Ectodermal cell (in vitro differentiated cells): ENCODE measurements around the gene SULF2.
"Not testable (repeated sequence)": the region's sequence is repeated elsewhere in the genome, so short reads cannot be mapped to it uniquely, and the experiment has no call there.

Experiments
- H3K27ac ChIP-seq: 2 replicates; pipeline ENCODE4 v1.7.0; 2013; ENCODE audit warnings: mild to moderate bottlenecking, low read depth, low read length; ENCODE audit not compliant: insufficient read depth, poor library complexity, severe bottlenecking
- H3K27me3 ChIP-seq: 2 replicates; pipeline ENCODE4 v1.7.0; 2013; ENCODE audit warnings: mild to moderate bottlenecking, low read length; ENCODE audit not compliant: insufficient read depth, control insufficient read depth, poor library complexity, severe bottlenecking
- H3K36me3 ChIP-seq: one replicate; pipeline ENCODE4 v1.7.0; 2013; ENCODE audit warnings: low read length; ENCODE audit not compliant: control insufficient read depth, insufficient read depth
- H3K4me1 ChIP-seq: one replicate; pipeline ENCODE4 v1.7.0; 2013; ENCODE audit warnings: low read length; ENCODE audit not compliant: control insufficient read depth, insufficient read depth
- H3K4me3 ChIP-seq: 2 replicates; pipeline ENCODE4 v1.7.0; 2013; ENCODE audit warnings: low read depth, low read length, control low read depth; ENCODE audit not compliant: insufficient read depth
- H3K9me3 ChIP-seq: 2 replicates; pipeline ENCODE4 v1.7.0; 2013; ENCODE audit warnings: mild to moderate bottlenecking, low read length, moderate library complexity; ENCODE audit not compliant: control insufficient read depth
- WGBS, 2 experiments: methylation state at CpG; one replicate each; pipeline ENCODE4 v1.1.7; 2013; ENCODE audit warnings: missing lambda C conversion rate in 2 of 2; 5-methylcytosine and 5-hydroxymethylcytosine counted together

The SULF2 gene

DNA sequence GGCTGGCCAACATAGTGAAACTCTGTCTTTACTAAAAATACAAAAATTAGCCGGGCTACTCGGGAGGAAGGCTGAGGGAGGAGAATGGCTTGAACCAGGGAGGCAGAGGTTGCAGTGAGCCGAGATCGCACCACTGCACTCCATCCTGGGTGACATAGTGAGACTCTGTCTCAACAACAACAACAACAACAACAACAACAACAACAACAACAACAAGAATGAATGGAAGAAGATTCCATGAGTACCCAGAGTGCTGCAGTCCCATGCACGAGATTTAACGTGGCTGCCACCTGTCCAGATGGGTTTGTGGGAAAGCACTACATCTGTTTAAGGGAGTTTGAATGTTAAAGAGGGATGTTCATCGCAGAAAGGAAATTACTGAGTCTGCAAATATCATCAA lies 19.7 kb upstream of the SULF2 start:
- H3K4me3 ChIP-seq, H3K36me3 ChIP-seq, H3K4me1 ChIP-seq, H3K27me3 ChIP-seq, H3K27ac ChIP-seq, H3K9me3 ChIP-seq: not testable (repeated sequence)
- 93 to 94% methylated on average over 7 of the region's 7 CpGs for WGBS, 2 experiments

DNA sequence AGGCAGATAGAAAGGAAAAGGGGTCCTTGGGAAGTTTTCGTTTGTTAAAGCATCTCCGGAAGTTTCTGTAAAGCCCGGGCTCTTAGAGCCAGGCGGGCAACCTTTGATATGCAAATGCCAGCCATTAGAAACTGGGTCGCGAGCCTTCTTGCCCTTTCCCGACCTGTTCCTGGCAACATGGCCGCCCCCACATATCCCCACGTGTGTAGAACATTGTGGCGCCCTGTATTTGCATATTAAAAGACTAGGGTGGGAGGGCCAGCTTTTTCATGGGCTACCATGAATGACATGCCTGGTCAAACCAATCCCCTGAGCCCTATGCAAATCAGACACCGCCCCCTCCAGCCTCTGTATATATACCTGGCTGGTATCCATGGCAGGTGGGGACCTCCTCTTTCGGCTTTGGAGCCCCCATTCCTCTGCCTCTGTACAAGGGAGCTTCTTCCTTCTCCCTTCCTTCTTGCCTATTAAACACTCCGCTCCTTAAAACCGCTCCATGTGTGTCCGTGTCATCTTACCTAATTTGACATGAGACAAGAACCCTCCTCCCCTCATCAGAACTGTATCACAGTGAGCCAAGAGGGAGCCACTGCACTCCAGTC lies 19.0 kb upstream of the SULF2 start:
- 36 to 44% methylated on average over 15 of the region's 15 CpGs for WGBS, 2 experiments
- not testable (repeated sequence) for H3K27me3 ChIP-seq, H3K9me3 ChIP-seq

DNA sequence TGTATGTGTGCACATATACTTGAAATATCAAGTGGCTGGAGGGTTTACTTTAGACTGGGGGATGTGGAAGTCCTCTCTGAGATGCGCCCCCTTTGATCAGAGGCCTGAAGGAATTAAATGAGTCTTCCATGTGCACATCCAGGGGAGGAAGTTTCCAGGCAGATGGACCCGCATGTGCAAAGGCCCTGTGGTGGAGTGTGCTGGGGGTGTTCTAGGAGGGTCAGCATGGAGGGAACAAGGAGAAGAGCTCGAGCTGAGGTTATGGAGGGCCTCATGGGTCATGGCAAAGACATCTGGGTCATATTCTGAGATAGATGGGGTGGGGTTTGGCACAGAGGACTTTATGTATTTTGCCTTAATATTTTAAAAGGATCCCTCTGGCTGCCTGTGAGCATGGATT lies 17.7 kb upstream of the SULF2 start:
- no peaks in the 10 kb centered on the region for H3K9me3 ChIP-seq
- 93% methylated on average over 3 of the region's 3 CpGs for WGBS, 2 experiments
- no peak overlapping the region for H3K27ac ChIP-seq
- H3K27me3 ChIP-seq, result no peaks in the 10 kb centered on the region
- H3K4me3 ChIP-seq, result no peak overlapping the region
- H3K4me1 ChIP-seq, result no peaks in the 10 kb centered on the region
- no peaks in the 10 kb centered on the region for H3K36me3 ChIP-seq

More for the DNA sequence above, 19.0 kb upstream of the SULF2 start:
- H3K4me1 ChIP-seq, H3K27ac ChIP-seq, H3K36me3 ChIP-seq, H3K4me3 ChIP-seq: not testable (repeated sequence)

DNA sequence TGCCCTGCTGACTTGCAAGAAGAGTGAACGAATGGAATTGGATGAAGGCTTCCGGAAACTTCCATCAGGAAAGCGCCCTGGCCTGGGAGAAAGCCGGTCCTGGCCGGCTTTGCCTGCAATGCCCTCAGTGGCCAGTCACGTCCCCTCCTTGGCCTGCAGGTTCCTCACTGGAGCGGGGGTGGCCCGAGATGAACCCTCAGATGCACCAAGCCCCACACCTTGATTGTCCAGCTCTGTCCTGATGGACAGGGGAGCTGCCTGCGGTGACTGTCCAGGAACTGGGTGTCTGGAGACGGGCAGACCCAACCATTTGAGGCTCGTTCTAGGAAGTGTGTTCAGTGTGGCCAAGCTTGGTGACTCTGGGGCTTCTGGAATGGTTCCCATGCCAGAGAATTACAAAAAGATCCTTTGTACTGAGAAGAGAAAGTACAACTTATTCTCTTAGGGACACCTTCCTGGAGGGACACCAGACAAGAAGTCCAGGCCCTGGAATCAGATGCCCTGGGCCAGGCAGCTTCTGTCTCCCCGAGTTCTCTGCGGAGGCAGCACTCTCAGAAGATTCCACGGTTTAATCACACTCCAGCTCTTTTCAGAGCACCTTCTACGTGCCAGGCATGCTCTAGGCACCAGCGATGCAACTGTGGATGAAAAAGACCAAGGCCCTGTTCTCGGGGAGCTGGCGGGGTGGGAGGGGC lies 17.1 kb upstream of the SULF2 start:
- Histone ChIP-seq H3K4me3 (no peak overlapping the region), H3K36me3 (no peaks in the 10 kb centered on the region), H3K27me3 (no peaks in the 10 kb centered on the region), H3K27ac (no peak overlapping the region), H3K9me3 (no peaks in the 10 kb centered on the region), H3K4me1 (no peaks in the 10 kb centered on the region)
- WGBS, 2 experiments, result 95 to 96% methylated on average over 18 of the region's 18 CpGs

DNA sequence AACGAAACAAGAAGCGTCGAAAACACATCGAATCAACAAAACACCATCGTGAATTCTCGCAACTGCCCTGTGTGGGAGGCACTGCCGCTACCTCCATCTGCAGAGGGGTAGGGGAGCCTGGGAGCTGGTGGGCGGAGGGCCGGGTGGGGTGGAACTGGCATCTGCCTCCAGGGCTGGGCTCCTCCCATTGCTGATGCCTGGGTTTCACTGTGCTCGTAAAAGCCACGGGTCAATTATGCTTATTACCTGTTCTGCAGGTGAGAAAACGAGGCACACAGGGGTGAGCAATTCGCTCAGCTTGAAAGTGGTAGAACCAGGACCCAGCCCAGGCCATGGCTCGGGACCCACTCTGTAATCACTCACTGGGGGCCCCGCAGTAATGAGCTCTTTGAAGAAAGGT lies 16.5 kb upstream of the SULF2 start:
- Histone ChIP-seq H3K9me3 (no peaks in the 10 kb centered on the region), H3K27ac (no peak overlapping the region), H3K27me3 (no peaks in the 10 kb centered on the region), H3K36me3 (no peaks in the 10 kb centered on the region), H3K4me1 (no peaks in the 10 kb centered on the region), H3K4me3 (no peak overlapping the region)
- 87 to 90% methylated on average over 15 of the region's 15 CpGs for WGBS, 2 experiments

DNA sequence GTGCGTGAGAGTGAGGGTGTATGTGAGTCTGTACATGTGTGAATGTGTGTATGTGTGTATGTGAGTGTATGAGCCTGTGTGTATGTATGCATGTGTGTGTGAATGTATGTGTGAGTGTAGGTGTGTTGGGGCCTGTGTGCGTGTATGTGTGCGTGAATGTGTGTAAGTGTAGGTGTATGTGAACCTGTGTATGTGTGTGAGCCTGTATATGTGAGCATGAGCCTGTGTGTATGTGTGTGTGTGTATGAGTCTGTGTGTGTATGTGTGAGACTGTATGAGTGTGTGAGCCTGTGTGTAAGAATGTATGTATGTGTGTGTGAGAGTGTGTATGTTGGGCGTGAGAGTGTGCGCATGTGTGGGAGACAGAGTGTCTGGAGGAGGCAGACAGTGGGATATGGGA lies 15.8 kb upstream of the SULF2 start:
- no peaks in the 10 kb centered on the region for H3K4me1 ChIP-seq
- no peaks in the 10 kb centered on the region for H3K36me3 ChIP-seq
- no peak overlapping the region for H3K27ac ChIP-seq
- no peaks in the 10 kb centered on the region for H3K9me3 ChIP-seq
- WGBS, 2 experiments, result 94 to 96% methylated on average over 5 of the region's 5 CpGs
- H3K4me3 ChIP-seq, result no peak overlapping the region
- H3K27me3 ChIP-seq, result no peaks in the 10 kb centered on the region

DNA sequence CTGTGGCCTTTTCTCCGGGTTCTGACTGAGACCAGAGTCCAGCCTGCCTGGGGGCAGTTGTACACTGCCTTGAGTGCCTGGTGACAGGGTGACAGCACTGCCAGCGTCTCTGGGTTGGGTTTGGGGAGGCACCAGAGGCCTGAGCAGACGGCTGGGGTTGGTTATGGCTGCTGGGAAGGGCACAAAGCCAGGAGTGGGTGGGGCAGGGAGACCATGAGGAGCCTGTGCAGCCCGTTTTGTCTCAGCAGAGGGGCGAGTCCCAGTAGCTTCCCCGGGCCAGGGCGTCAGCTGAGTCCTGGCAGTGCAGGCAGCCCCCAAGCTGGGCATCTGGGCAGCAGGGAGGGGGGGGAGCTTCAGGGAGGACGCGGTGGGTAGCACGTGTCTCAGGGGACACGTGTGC lies 15.3 kb upstream of the SULF2 start:
- WGBS, 2 experiments, result 90 to 91% methylated on average over 11 of the region's 11 CpGs
- Histone ChIP-seq H3K27ac (no peak overlapping the region), H3K4me1 (no peaks in the 10 kb centered on the region), H3K36me3 (no peaks in the 10 kb centered on the region), H3K9me3 (no peaks in the 10 kb centered on the region), H3K27me3 (no peaks in the 10 kb centered on the region), H3K4me3 (no peak overlapping the region)

DNA sequence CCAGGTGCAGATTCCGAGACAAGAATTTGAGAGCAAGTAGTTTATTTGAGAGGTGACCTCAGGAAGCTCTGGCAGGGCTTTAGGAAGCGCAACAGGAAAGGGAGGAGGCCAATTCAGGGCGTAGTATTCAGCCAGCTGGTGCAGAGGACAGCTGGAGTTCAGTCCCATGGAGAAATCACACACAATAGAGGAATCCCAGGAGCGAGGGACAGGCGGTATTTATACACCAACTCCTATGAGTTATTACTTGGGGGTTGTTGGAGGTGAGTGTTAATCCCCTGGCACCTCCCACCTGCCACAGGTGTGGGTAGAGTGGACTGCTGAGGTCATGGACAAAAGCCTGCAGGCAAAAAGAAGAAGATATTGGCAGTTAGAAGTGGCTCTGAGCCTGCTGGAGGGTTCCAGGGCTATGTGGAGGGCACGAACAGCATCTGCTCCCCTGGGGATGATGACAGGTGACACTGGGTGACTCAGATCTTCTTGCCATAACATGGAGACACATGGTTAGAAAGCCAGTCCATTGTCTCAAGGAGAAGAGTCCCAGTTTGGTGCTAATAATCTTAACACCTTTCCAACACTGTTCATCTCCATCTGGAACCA lies 13.9 kb upstream of the SULF2 start:
- WGBS, 2 experiments, result 91 to 93% methylated on average over 4 to 6 of the region's 6 CpGs
- H3K36me3 ChIP-seq, result no peaks in the 10 kb centered on the region
- H3K27ac ChIP-seq, result no peak overlapping the region
- no peaks in the 10 kb centered on the region for H3K27me3 ChIP-seq
- H3K9me3 ChIP-seq, result no peaks in the 10 kb centered on the region
- H3K4me3 ChIP-seq, result no peak overlapping the region
- H3K4me1 ChIP-seq, result no peaks in the 10 kb centered on the region

DNA sequence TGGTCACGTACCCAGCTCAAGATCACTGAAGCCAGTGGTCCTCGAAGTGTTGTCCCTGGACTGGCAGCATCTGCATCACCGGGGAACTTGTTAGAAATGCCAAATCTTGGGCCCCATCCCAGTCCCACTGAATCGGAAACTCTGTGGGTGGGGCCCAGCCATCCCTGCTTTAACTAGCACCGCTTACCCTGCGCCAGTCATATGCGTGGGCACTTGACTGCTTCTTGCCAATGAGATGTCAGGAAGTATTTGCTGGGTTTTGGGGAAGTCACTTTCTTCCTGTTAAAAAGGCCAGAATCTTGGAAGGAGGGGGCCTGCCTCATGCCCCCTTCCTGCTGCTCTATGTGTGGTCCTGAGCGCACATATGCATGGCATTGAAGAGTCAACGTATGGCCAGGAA lies 11.7 kb upstream of the SULF2 start:
- 95% methylated on average over 9 of the region's 9 CpGs for WGBS, 2 experiments
- H3K27ac ChIP-seq, result no peak overlapping the region
- no peak overlapping the region for H3K4me3 ChIP-seq
- H3K27me3 ChIP-seq, result no peaks in the 10 kb centered on the region
- H3K4me1 ChIP-seq, result no peaks in the 10 kb centered on the region
- no peaks in the 10 kb centered on the region for H3K9me3 ChIP-seq
- no peaks in the 10 kb centered on the region for H3K36me3 ChIP-seq

DNA sequence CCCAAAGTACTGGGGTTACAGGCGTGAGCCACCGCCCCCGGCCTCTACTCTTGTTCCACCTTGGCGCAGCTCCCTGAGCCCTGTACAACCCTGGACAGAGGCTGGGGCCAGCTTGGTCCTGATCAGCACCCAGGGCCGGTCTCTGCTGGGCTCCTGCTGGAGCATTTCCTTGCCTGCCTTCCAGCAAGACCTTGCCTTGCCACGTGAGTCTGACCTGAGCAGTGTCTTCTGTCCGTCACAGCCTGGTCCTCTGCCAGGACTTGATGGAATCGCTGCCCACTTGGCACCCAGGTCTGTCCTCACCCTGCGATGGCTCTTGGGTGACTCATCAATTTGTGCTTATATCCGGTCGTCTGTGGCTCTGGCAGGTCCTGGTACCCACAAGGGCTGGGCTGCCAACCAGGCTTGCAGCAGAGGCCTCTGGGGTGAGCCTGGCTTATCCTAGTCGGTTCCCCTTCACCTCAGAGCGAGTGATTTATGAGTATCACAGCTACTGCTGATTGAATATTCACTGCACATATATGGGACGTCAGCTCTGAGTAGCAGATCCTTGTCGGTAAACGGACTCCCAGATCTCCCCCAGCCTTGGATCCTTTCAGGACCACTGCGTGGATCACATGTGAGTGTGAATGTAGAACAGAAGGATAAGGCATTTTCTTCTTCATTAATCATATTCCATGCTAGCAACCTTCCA lies 10.1 kb upstream of the SULF2 start:
- Histone ChIP-seq H3K27me3 (no peaks in the 10 kb centered on the region), H3K4me3 (no peak overlapping the region), H3K9me3 (no peaks in the 10 kb centered on the region), H3K27ac (no peak overlapping the region), H3K36me3 (no peaks in the 10 kb centered on the region), H3K4me1 (no peaks in the 10 kb centered on the region)
- WGBS, 2 experiments, result 94 to 95% methylated on average over 16 to 17 of the region's 17 CpGs
